Putamen (tissue), 1 donor: ENCODE measurements around the gene FAM222B.

Experiments used
- DNase-seq: peaks from one replicate; pipeline ENCODE4 v3.0.0-alpha.2; 2016; ENCODE audit warnings: low spot score

Gene FAM222B

DNA sequence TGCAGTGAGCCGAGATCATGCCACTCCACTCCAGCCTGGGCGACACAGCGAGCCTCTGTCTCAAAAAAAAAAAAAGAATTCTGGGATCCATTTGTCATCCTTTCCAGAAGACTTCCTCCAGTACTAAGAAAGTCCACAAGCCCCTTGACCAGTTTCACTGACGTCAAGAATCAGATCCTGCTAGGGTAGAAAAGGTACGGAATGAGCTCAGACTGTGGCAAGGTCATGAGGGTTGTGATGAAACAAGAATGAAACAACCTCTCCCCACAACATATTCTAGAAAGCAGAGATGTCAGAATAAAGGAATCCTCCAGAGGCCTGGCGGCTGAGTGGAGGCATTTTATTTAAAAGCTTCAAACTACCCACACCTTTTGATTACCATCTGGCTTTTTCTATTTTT lies 68.9 kb downstream of the FAM222B start:
- DNase-seq, result no peak

DNA sequence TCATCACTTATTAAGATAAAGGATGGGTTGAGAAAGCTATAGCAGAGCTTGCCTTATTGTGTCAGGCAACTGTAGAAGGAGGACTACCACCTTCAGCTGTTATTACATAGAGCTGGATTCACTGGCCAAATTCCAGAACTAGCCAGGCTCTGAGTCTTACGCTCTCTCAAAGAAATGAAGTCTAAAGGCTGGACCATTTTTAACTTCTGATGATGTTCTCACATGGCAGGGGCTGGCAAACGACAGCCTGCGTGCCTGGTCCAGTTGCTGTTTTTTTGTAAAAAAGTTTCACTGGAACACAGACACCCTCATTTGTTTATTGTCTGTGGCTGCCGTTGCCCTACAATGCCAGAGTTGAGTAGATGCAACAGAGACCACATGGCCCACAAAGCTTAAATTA lies 77.6 kb downstream of the FAM222B start:
- no peak for DNase-seq

DNA sequence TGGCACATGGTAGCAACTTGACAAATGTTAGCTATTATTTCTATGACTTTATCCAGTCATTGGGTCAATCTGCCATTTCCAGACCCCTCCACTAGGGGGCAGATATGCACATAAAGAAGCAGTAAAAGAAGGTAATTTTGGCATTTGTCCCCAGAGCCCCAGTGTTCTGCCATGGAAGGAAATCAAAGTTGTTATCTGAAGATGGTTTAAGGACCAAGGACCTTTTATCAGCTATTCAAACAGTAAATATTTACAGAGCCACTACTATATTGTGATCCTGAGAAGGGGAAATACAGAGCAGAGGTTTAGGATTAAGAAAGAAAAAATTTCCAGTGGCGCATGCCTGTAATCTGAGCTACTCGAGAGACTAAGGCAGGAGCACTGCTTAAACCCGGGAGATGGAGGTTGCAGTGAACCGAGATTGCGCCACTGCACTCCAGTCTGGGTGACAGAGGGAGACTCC lies 78.8 kb downstream of the FAM222B start:
- DNase-seq, result no peak

DNA sequence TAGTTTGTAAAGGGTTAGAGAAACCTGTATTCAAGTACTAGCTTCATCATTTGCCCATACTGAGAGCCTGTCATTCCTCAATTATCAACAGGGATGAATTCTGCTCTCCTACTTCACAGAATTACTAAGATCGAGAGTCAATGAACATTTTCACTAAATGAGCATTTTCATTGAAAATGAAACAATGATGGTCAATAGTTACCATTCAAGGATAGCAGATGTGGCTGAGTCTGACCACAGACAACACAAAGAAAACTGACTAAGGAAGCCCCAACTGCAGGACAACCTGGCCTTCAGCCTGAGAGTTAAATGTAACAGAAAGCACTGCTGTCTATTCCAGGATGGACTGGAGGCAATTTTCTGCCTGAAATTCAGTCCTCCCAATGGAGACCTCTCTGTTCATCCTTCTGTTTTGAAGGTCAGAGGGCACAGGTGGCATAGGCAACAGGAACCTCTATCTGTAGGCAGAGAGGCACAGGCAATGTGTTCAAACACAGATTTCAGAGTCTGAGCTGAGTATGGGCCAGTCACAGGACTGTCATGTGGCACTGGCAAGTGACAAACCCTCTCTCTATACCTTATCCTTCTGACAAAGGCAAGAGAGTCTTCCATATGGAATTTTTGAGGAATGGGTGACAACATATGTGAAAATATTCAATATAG lies 79.3 kb downstream of the FAM222B start:
- no peak for DNase-seq

DNA sequence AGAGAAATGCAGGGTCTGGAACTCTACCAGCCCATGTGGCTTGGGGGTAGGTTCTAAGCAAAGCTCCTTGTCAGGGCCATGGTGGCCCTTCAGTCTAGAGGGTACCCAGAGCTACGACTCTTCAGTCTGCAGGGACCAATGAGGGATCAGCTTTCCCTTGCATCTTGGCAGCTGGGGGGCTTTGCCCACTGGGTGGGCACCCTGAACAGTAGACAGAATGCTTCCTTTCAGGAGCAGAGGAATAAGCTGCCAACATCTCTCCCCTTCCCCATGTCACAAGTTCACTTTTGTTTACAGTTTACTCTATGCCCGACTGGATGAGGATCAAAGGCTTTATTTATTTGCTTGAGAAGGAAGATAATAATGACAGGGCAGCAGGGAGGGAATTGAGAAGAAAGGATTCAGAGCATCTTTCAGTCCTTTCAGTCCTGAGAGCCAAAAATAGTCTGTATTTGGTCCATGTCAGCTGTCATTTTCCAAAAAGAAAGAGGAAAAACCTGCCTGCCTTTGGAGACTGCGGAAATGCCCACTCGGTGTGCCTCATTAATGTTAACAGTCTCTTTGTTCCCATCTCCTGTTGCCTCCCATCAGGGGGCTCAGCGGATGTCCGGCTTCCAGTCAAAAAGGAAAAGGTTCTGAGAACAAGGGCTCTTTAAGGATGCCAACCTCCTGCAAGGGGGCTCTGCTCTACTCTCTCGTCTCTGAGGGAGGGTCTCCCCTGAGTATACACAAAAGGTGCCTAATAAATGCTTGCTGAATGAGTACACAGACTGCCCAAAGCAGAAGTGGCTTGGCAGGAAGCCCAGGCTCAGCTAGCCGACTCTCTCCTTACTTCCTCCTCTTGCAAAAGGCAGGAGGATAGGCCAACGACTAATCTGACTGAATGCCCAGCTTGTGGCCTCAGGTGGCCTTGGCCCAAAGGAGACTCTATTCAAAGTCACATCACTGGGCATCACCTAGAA lies 81.7 kb downstream of the FAM222B start:
- no peak for DNase-seq

DNA sequence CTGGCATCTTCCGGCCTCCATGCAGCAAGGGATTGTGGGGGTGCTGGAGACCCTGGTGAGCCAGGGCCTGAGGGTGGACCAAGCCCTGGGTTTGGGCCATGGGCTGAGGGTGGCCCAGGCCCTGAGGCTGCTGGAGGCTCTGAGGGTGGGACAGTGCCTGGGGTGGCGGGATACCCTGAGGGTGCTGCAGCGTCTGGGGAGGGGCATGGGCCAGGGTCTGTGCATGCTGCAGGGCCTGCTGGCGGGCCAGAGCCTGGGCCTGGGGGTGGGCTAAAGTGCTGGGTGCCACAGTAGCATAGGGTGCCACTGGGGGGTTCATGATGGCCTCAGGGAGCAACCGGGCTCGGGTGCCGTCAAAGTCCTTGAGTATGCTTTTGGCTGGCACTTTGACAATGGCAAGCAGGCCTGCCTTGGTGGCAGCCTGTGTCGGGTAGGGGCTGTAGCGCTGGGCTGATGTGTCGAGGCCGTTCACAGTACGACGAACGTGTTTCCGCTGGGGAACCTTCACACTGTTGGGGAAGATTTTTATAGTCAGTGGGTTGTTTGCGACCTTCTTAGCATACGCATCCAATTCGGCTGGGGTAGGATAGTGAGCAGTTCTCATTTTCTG lies 83.2 kb downstream of the FAM222B start:
- DNase-seq, result no peak

DNA sequence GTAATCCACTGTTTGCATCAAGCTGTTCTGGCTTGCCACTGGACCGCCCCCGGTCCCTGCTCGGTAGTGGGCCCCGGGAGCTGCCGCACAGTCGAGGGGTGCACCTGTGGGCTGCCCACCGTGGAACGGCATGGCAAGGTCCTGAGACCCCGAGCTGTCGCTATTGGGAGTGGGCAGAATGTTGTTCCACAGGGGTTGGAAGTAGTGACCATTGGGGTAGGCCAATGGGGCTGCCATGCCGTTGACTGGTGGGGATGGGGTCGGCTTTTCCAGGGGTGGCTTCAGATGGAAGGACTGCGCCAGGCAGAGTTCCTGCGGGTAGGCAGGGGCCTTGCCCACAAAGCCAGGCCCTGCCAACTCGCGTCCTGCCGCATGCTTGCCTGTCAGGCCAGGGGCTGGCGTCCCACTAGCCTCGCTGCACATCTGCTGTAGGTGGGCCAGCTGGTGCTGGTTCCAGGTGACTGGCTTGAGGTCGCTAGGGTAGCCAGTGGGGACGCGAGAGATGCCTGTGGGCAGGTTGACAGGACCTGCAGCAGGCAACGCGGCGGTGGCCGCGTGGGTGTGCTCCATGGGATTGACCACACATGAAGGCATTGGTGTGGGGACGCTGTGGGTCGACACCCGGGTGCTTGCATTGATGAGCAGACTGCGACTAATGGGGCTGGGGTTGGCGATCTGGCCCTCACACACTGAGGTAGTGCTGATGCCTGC lies 84.0 kb downstream of the FAM222B start:
- no peak for DNase-seq

DNA sequence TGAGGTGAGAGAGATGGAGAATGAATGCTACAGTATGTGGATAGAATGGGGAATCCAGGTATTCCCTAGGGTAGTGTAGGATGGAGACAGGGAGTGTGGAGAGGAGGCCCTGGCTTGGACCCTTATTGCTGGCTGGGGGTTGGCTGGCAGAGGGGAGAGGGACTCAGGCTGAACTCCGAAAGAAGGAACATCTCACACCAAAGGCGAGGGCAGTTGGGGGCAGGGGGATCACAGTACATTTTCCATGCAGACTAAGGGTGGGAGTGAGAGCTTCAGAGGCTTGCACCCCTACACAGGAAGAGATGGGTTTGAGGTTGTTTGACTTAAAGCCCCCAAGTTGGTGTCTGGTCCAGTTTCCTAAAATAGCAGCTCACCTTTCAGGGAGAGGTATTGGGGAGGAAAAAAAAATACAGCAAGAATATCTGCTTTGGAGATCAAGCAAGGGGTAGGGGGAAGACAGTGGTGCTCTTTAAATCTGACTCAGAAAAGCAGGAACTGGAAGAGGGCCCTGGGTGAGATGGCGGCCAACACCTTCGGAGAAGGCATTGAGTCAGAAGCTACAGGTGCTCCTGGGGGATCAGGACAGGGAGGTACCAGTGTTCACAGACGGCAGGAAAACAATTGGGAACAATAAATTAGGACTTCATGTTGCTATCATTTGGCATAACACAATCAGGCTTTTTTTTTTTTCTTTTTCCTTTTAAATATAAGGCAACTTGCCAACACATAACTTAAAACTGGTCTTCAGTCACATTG lies 86.4 kb downstream of the FAM222B start:
- DNase-seq, result no peak

DNA sequence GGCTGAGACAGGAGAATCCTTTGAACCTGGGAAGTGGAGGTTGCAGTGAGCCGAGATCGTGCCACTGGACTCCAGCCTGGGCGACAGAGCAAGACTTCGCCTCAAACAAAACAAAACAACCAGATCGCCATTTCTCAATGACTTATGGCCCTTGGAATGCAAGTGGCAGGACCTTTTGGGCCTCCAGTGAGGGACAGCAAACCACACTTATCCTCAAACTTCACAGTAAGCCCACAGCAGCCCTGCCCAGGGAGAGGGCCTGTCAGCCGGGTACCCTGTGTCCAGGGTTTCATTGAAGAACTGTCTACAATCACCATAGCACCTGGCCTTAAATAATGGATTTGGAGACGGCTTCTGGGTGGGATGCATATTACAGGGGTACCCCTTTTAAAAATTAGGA lies 87.1 kb downstream of the FAM222B start:
- no peak for DNase-seq

DNA sequence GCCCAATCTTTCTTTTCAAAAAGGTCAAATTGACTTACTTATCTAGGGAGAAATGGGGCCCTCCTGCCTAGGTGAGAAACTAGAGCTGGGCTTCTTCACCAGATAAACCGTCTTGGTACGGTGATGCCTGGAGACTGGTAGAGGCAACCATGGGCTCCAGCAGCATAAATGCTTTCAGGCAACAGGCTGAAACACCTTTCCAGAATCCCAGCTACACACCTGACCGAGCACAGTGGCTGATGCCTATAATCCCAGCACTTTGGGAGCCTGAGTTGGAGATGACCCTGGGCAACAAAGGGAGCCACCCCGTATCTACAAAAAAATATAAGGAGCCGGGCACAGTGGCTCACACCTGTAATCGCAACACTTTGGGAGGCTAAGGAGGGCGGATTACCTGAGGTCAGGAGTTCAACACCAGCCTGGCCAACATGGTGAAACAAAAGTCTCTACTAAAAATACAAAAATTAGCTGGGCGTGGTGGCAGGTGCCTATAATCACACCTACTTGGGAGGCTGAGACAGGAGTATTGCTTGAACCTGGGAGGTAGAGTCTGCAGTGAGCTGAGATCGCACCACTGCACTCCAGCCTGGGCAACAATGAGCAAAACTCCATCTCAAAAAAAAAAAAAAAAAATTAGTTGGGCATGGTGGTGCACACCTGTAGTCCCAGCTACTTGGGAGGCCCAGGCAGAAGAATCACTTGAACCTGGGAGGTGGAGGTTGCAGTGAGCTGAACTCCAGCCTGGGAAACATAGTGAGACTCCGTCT lies 90.8 kb downstream of the FAM222B start:
- DNase-seq, result no peak

DNA sequence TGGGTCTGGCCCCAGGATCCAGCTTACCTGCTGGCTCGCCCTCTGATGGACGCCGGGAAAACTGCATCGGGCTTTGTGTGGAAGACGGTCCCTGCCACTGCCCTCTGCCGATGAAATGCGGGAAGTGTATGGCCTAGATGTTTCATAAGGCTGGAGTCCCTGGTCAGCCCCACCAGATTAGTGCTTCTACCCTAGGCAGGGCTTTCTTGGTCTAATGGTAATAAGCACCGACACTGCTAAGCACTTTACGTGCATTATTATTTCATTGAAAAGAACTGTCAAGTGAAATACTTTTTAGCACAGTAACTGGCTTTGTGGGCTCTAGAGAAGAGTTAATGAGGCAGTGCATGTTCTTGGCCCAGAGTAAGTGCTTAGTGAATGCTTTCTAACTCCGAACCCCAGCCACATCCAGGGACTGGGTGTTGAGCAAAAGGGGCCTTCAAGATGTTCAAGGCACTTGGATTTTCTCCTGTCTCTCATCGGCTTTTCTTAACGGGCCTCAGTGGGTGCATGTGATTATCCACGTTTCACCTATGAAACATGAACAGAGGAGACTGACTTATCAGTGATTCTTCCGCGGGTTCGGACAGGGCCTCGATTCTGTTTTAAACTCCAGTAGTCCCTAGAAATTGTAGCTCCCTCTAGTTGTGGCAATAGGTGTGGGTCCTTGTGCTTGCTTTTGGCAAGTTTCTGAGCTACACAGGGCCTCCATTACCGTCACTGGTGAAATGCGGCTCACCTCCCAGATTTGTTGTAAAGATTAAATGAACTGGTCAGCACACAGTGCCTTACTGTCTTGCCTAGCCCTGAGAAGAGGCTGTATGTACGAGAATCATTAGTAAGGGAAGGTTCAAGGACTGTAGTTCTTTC lies 92.2 kb downstream of the FAM222B start:
- DNase-seq, result peak; percentile 90

DNA sequence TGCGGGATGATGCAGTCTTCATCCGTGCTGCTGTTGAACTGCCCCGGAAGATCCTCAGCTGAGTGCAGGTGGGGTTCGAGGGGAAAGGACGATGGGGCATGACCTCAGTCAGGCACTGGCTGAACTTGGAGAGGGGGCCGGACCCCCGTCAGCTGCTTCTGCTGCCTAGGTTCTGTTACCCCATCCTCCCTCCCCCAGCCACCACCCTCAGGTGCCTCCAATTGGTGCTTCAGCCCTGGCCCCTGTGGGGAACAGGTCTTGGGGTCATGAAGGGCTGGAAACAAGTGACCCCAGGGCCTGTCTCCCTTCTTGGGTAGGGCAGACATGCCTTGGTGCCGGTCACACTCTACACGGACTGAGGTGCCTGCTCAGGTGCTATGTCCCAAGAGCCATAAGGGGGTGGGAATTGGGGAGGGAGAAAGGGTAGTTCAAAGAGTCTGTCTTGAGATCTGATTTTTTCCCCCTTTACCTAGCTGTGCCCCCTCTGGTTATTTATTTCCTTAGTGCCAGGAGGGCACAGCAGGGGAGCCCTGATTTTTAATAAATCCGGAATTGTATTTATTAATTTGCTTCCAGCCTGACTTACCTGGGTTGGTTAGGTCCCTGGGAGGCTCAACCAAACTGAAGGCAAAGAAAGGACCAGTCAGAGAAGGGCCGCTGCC lies 92.9 kb downstream of the FAM222B start:
- DNase-seq, result no peak

DNA sequence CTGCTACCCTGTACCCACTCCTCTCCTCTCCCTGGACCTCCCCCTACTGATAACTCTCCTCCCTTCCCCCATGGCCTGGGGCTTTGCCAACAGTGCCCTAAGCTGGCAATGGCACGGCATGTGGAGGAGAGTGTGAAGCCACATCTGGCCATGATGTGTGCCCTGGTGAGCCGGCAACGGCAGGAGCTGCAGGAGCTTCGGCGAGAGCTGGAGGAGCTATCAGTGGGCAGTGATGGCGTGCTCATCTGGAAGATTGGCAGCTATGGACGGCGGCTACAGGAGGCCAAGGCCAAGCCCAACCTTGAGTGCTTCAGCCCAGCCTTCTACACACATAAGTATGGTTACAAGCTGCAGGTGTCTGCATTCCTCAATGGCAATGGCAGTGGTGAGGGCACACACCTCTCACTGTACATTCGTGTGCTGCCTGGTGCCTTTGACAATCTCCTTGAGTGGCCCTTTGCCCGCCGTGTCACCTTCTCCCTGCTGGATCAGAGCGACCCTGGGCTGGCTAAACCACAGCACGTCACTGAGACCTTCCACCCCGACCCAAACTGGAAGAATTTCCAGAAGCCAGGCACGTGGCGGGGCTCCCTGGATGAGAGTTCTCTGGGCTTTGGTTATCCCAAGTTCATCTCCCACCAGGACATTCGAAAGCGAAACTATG lies 93.6 kb downstream of the FAM222B start:
- no peak for DNase-seq

DNA sequence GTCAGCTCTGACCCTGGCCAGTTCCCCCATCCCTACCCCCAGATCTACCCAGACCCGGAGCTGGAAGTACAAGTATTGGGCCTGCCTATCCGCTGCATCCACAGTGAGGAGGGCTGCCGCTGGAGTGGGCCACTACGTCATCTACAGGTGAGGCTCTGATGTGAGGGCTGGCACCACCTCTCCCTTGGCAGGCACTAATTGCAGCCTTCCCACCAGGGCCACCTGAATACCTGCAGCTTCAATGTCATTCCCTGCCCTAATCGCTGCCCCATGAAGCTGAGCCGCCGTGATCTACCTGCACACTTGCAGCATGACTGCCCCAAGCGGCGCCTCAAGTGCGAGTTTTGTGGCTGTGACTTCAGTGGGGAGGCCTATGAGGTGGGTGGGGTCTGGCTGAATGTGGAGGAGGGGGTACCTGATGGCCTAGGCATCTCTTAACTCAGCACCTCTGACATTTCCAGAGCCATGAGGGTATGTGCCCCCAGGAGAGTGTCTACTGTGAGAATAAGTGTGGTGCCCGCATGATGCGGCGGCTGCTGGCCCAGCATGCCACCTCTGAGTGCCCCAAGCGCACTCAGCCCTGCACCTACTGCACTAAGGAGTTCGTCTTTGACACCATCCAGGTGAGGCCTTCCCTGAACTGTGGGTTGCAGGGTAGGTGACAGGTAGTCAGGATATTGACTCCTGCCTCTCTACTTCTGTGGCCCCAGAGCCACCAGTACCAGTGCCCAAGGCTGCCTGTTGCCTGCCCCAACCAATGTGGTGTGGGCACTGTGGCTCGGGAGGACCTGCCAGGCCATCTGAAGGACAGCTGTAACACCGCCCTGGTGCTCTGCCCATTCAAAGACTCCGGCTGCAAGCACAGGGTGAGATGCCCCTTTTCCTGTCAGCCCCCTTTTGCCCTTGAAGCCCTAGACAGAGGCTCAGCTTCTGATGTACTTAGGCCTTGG lies 94.5 kb downstream of the FAM222B start:
- no peak for DNase-seq

DNA sequence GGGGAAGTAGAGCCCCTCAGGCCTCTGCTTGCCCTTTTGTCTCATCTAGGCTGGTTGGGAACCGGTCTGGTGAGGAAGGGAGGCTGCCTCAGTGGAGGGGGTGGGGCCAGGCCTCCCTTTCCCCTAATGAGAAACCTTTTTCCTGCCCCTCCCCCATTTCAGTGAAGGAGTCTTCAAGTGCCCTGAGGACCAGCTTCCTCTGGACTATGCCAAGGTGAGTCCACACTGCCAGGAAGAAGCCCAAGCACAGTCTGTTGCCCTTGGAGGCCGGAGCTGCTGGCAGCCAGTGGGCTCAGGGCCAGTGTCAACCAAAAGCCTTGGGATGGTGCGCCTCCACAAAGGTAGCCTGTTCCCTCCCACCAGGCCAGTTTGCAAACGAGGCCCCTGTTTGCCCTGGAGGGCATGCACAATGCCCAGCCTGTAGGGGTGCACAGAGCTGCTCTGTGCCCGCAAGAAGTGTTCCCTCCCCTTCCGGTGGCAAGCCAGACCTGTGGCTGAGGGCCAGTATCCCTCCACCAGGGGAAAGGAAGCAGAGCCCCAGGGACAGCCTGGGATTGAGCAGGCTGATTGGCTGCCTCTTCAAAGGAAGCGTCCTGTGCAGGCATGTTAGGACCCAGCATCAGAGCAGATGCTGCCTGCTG lies 95.4 kb downstream of the FAM222B start:
- DNase-seq, result no peak

DNA sequence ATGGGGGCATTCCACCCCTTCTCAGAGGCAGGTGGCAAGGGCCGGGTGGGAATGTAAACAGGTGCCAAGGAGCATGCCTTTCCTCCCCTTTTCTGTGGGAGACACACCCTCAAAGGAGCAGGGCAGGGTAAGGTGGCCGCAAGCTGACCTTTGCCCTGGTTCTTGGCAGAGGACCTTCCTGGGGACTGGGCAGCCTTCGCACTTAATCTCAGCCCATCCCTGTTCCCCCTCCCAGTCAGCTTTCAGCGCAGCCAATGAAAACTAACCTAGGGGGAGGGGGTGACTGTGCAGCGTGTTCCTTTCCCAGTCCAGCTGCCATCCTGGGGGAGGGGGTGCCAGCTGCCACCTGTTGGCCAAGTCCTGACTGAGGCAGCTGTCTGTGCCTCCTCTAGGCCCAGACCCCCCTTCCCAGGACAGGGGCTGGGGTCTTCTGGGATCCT lies 96.0 kb downstream of the FAM222B start:
- no peak for DNase-seq
